ENCODE measurements around the gene RAF1.
"Not testable (repeated sequence)": the region's sequence is repeated elsewhere in the genome, so short reads cannot be mapped to it uniquely, and the experiment has no call there.

RAF1 gene

GRCh38 chr3:12624964-12625363 lies 39.0 kb downstream of the RAF1 start:
- not testable (repeated sequence) for H3K4me3 ChIP-seq (ENCODE audit: insufficient read depth, low read depth, low read length, poor library complexity, severe bottlenecking); H3K36me3 ChIP-seq (ENCODE audit: control insufficient read depth, insufficient read depth, low read length); H3K4me1 ChIP-seq (ENCODE audit: control insufficient read depth, insufficient read depth, low read length, poor library complexity, severe bottlenecking); H3K27me3 ChIP-seq (replicated peaks; ENCODE audit: control insufficient read depth, insufficient read depth, low read length, poor library complexity, severe bottlenecking); H3K9me3 ChIP-seq (ENCODE audit: control insufficient read depth, low read length); H3K27ac ChIP-seq (ENCODE audit: insufficient read depth, low read length, poor library complexity, severe bottlenecking); DNase-seq

- DNase-seq, result no peak
- H3K27ac ChIP-seq (ENCODE audit: insufficient read depth, low read length, poor library complexity, severe bottlenecking), result no peak overlapping the region
- no peak overlapping the region for H3K4me3 ChIP-seq (ENCODE audit: insufficient read depth, low read depth, low read length, poor library complexity, severe bottlenecking)
- H3K36me3 ChIP-seq (ENCODE audit: control insufficient read depth, insufficient read depth, low read length), result no peaks in the 10 kb centered on the region
- no peaks in the 10 kb centered on the region for H3K9me3 ChIP-seq (ENCODE audit: control insufficient read depth, low read length)
- H3K27me3 ChIP-seq (replicated peaks; ENCODE audit: control insufficient read depth, insufficient read depth, low read length, poor library complexity, severe bottlenecking), result no peaks in the 10 kb centered on the region
- H3K4me1 ChIP-seq (ENCODE audit: control insufficient read depth, insufficient read depth, low read length, poor library complexity, severe bottlenecking), result peaks cover 4% of the 10 kb centered on the region
Observed at GRCh38 chr3:12624056-12624455, 39.9 kb downstream of the RAF1 start.

GRCh38 chr3:12622335-12622734 lies 41.6 kb downstream of the RAF1 start:
- H3K27ac ChIP-seq (ENCODE audit: insufficient read depth, low read length, poor library complexity, severe bottlenecking), result no peak overlapping the region
- H3K27me3 ChIP-seq (replicated peaks; ENCODE audit: control insufficient read depth, insufficient read depth, low read length, poor library complexity, severe bottlenecking), result no peaks in the 10 kb centered on the region
- no peaks in the 10 kb centered on the region for H3K9me3 ChIP-seq (ENCODE audit: control insufficient read depth, low read length)
- peaks cover 4% of the 10 kb centered on the region for H3K4me1 ChIP-seq (ENCODE audit: control insufficient read depth, insufficient read depth, low read length, poor library complexity, severe bottlenecking)
- DNase-seq, result no peak
- peaks cover 11% of the 10 kb centered on the region for H3K36me3 ChIP-seq (ENCODE audit: control insufficient read depth, insufficient read depth, low read length)
- H3K4me3 ChIP-seq (ENCODE audit: insufficient read depth, low read depth, low read length, poor library complexity, severe bottlenecking), result no peak overlapping the region

- Histone ChIP-seq H3K4me1 (ENCODE audit: control insufficient read depth, insufficient read depth, low read length, poor library complexity, severe bottlenecking) (peaks cover 4% of the 10 kb centered on the region), H3K27ac (ENCODE audit: insufficient read depth, low read length, poor library complexity, severe bottlenecking) (no peak overlapping the region)
Observed at GRCh38 chr3:12620729-12621128, 43.2 kb downstream of the RAF1 start.

GRCh38 chr3:12620305-12620704 lies 43.6 kb downstream of the RAF1 start:
- peaks cover 21% of the 10 kb centered on the region for H3K36me3 ChIP-seq (ENCODE audit: control insufficient read depth, insufficient read depth, low read length)
- H3K4me3 ChIP-seq (ENCODE audit: insufficient read depth, low read depth, low read length, poor library complexity, severe bottlenecking), result no peak overlapping the region
- no peak for DNase-seq
- H3K27me3 ChIP-seq (replicated peaks; ENCODE audit: control insufficient read depth, insufficient read depth, low read length, poor library complexity, severe bottlenecking), result no peaks in the 10 kb centered on the region
- no peaks in the 10 kb centered on the region for H3K9me3 ChIP-seq (ENCODE audit: control insufficient read depth, low read length)
- H3K4me1 ChIP-seq (ENCODE audit: control insufficient read depth, insufficient read depth, low read length, poor library complexity, severe bottlenecking), result peaks cover under 1% of the 10 kb centered on the region
- H3K27ac ChIP-seq (ENCODE audit: insufficient read depth, low read length, poor library complexity, severe bottlenecking), result no peak overlapping the region

More at GRCh38 chr3:12620729-12621128, 43.2 kb downstream of the RAF1 start:
- Histone ChIP-seq H3K27me3 (replicated peaks; ENCODE audit: control insufficient read depth, insufficient read depth, low read length, poor library complexity, severe bottlenecking) (no peaks in the 10 kb centered on the region), H3K4me3 (ENCODE audit: insufficient read depth, low read depth, low read length, poor library complexity, severe bottlenecking) (no peak overlapping the region), H3K9me3 (ENCODE audit: control insufficient read depth, low read length) (no peaks in the 10 kb centered on the region), H3K36me3 (ENCODE audit: control insufficient read depth, insufficient read depth, low read length) (peaks cover 19% of the 10 kb centered on the region)
- no peak for DNase-seq

GRCh38 chr3:12618426-12618825 lies 45.5 kb downstream of the RAF1 start:
- H3K9me3 ChIP-seq (ENCODE audit: control insufficient read depth, low read length), result no peaks in the 10 kb centered on the region
- no peak overlapping the region for H3K4me3 ChIP-seq (ENCODE audit: insufficient read depth, low read depth, low read length, poor library complexity, severe bottlenecking)
- no peak for DNase-seq
- H3K27ac ChIP-seq (ENCODE audit: insufficient read depth, low read length, poor library complexity, severe bottlenecking), result no peak overlapping the region
- H3K4me1 ChIP-seq (ENCODE audit: control insufficient read depth, insufficient read depth, low read length, poor library complexity, severe bottlenecking), result no peaks in the 10 kb centered on the region
- peaks cover 26% of the 10 kb centered on the region for H3K36me3 ChIP-seq (ENCODE audit: control insufficient read depth, insufficient read depth, low read length)
- no peaks in the 10 kb centered on the region for H3K27me3 ChIP-seq (replicated peaks; ENCODE audit: control insufficient read depth, insufficient read depth, low read length, poor library complexity, severe bottlenecking)

- no peak overlapping the region for H3K4me3 ChIP-seq (ENCODE audit: insufficient read depth, low read depth, low read length, poor library complexity, severe bottlenecking)
- H3K4me1 ChIP-seq (ENCODE audit: control insufficient read depth, insufficient read depth, low read length, poor library complexity, severe bottlenecking), result no peaks in the 10 kb centered on the region
- no peak for DNase-seq
- no peaks in the 10 kb centered on the region for H3K9me3 ChIP-seq (ENCODE audit: control insufficient read depth, low read length)
- peak overlapping the region; percentile 1 for H3K27ac ChIP-seq (ENCODE audit: insufficient read depth, low read length, poor library complexity, severe bottlenecking)
- H3K36me3 ChIP-seq (ENCODE audit: control insufficient read depth, insufficient read depth, low read length), result peaks cover 38% of the 10 kb centered on the region
- no peaks in the 10 kb centered on the region for H3K27me3 ChIP-seq (replicated peaks; ENCODE audit: control insufficient read depth, insufficient read depth, low read length, poor library complexity, severe bottlenecking)
Observed at GRCh38 chr3:12615266-12615665, 48.7 kb downstream of the RAF1 start.

- H3K36me3 ChIP-seq (ENCODE audit: control insufficient read depth, insufficient read depth, low read length), result peaks cover 54% of the 10 kb centered on the region
- DNase-seq, result no peak
- H3K27ac ChIP-seq (ENCODE audit: insufficient read depth, low read length, poor library complexity, severe bottlenecking), result no peak overlapping the region
- H3K4me3 ChIP-seq (ENCODE audit: insufficient read depth, low read depth, low read length, poor library complexity, severe bottlenecking), result no peak overlapping the region
- no peaks in the 10 kb centered on the region for H3K27me3 ChIP-seq (replicated peaks; ENCODE audit: control insufficient read depth, insufficient read depth, low read length, poor library complexity, severe bottlenecking)
- no peaks in the 10 kb centered on the region for H3K4me1 ChIP-seq (ENCODE audit: control insufficient read depth, insufficient read depth, low read length, poor library complexity, severe bottlenecking)
- no peaks in the 10 kb centered on the region for H3K9me3 ChIP-seq (ENCODE audit: control insufficient read depth, low read length)
Observed at GRCh38 chr3:12613250-12613649, 50.7 kb downstream of the RAF1 start.

- Histone ChIP-seq H3K4me1 (ENCODE audit: control insufficient read depth, insufficient read depth, low read length, poor library complexity, severe bottlenecking) (no peaks in the 10 kb centered on the region), H3K36me3 (ENCODE audit: control insufficient read depth, insufficient read depth, low read length) (peaks cover 51% of the 10 kb centered on the region), H3K27me3 (replicated peaks; ENCODE audit: control insufficient read depth, insufficient read depth, low read length, poor library complexity, severe bottlenecking) (no peaks in the 10 kb centered on the region), H3K27ac (ENCODE audit: insufficient read depth, low read length, poor library complexity, severe bottlenecking) (no peak overlapping the region), H3K9me3 (ENCODE audit: control insufficient read depth, low read length) (no peaks in the 10 kb centered on the region), H3K4me3 (ENCODE audit: insufficient read depth, low read depth, low read length, poor library complexity, severe bottlenecking) (no peak overlapping the region)
- no peak for DNase-seq
Observed at GRCh38 chr3:12612514-12613226, 51.2 kb downstream of the RAF1 start.

- no peaks in the 10 kb centered on the region for H3K27me3 ChIP-seq (replicated peaks; ENCODE audit: control insufficient read depth, insufficient read depth, low read length, poor library complexity, severe bottlenecking)
- H3K36me3 ChIP-seq (ENCODE audit: control insufficient read depth, insufficient read depth, low read length), result peaks cover 52% of the 10 kb centered on the region
- no peak overlapping the region for H3K4me3 ChIP-seq (ENCODE audit: insufficient read depth, low read depth, low read length, poor library complexity, severe bottlenecking)
- DNase-seq, result no peak
- no peaks in the 10 kb centered on the region for H3K9me3 ChIP-seq (ENCODE audit: control insufficient read depth, low read length)
- H3K27ac ChIP-seq (ENCODE audit: insufficient read depth, low read length, poor library complexity, severe bottlenecking), result no peak overlapping the region
- peaks cover 3% of the 10 kb centered on the region for H3K4me1 ChIP-seq (ENCODE audit: control insufficient read depth, insufficient read depth, low read length, poor library complexity, severe bottlenecking)
Observed at GRCh38 chr3:12611117-12611516, 52.8 kb downstream of the RAF1 start.
